ENCODE results near the gene MAGEA9B. TPM values are rescaled to one million over a fixed set of nuclear protein-coding genes. Genes with fewer than 3 reads are reported as not detected.
"Not testable (repeated sequence)": the region's sequence is repeated elsewhere in the genome, so short reads cannot be mapped to it uniquely, and the experiment has no call there.

Gene MAGEA9B
- total RNA-seq (not detected), polyA plus RNA-seq (not detected)
- long read RNA-seq, donor 1, result 0 reads
- long read RNA-seq, donor 2, result 0 reads

- ATAC-seq (ENCODE audit: low FRiP score); H3K27me3 ChIP-seq (ENCODE audit: control insufficient read depth in 1 of 2, insufficient read depth in 2 of 2, low read length in 1 of 2); H3K36me3 ChIP-seq (ENCODE audit: control insufficient read depth in 1 of 2, insufficient read depth in 2 of 2, low read length in 1 of 2); intact Hi-C loops (cut with DNase I); DNase-seq; H3K4me1 ChIP-seq (ENCODE audit: control insufficient read depth in 1 of 2, insufficient read depth in 2 of 2, low read length in 2 of 2); H3K27ac ChIP-seq (ENCODE audit: low read depth in 1 of 2, low read length in 2 of 2); H3K9me3 ChIP-seq (ENCODE audit: control insufficient read depth, low read length); H3K4me3 ChIP-seq (ENCODE audit: low read length in 2 of 2): not testable (repeated sequence)
- WGBS, 2 donors, result no CpG with 5 or more reads among the region's 12 CpGs
Observed at GRCh38 chrX:149587359-149587758, at the start of gene MAGEA9B. Gene MAGEA9B (minus strand): TSS chrX:149587459. CDS start chrX:149583179, 4,280 bp downstream.

GRCh38 chrX:149633511-149633910 is 46.3 kb upstream of the MAGEA9B start:
- Histone ChIP-seq H3K4me3 (ENCODE audit: low read length in 2 of 2) (no peak overlapping the region), H3K9me3 (ENCODE audit: control insufficient read depth, low read length) (no peaks in the 10 kb centered on the region), H3K27ac (ENCODE audit: low read depth in 1 of 2, low read length in 2 of 2) (no peak overlapping the region), H3K36me3 (ENCODE audit: control insufficient read depth in 1 of 2, insufficient read depth in 2 of 2, low read length in 1 of 2) (no peaks in the 10 kb centered on the region), H3K27me3 (ENCODE audit: control insufficient read depth in 1 of 2, insufficient read depth in 2 of 2, low read length in 1 of 2) (no peaks in the 10 kb centered on the region), H3K4me1 (ENCODE audit: control insufficient read depth in 1 of 2, insufficient read depth in 2 of 2, low read length in 2 of 2) (no peaks in the 10 kb centered on the region)
- no peak for ATAC-seq (ENCODE audit: low FRiP score)
- no peak for DNase-seq
- intact Hi-C loops (cut with DNase I), result loop anchor here in 1 of 2 donors (5.0 to 10.0 kb wide), 2 partner anchors 69 to 111 kb away; no protein-coding TSS in a partner anchor

- no peaks in the 10 kb centered on the region for H3K27me3 ChIP-seq (ENCODE audit: control insufficient read depth in 1 of 2, insufficient read depth in 2 of 2, low read length in 1 of 2)
- H3K9me3 ChIP-seq (ENCODE audit: control insufficient read depth, low read length), result no peaks in the 10 kb centered on the region
- intact Hi-C loops (cut with DNase I), result loop anchor here in 1 of 2 donors (5.0 to 10.0 kb wide), 2 partner anchors 67 to 109 kb away; no protein-coding TSS in a partner anchor
- H3K4me1 ChIP-seq (ENCODE audit: control insufficient read depth in 1 of 2, insufficient read depth in 2 of 2, low read length in 2 of 2), result no peaks in the 10 kb centered on the region
- WGBS, 2 donors, result 0 to 31% methylated on average over 71 to 102 of the region's 102 CpGs
- no peak within 1 kb of the TSS for H3K27ac ChIP-seq (ENCODE audit: low read depth in 1 of 2, low read length in 2 of 2)
- H3K4me3 ChIP-seq (ENCODE audit: low read length in 2 of 2), result peak within 1 kb of the TSS; percentile 27 to 82
- no peaks in the 10 kb centered on the region for H3K36me3 ChIP-seq (ENCODE audit: control insufficient read depth in 1 of 2, insufficient read depth in 2 of 2, low read length in 1 of 2)
- ATAC-seq (ENCODE audit: low FRiP score) (peak; percentile 81), DNase-seq (peak; percentile 75 to 91)
Observed at GRCh38 chrX:149631234-149632165, 44.2 kb upstream of the MAGEA9B start, which contains the start of gene TMEM185A. Gene TMEM185A (minus strand): TSS chrX:149631792. CDS start chrX:149631580, 212 bp downstream.

- Histone ChIP-seq H3K4me1 (ENCODE audit: control insufficient read depth in 1 of 2, insufficient read depth in 2 of 2, low read length in 2 of 2) (no peaks in the 10 kb centered on the region), H3K27ac (ENCODE audit: low read depth in 1 of 2, low read length in 2 of 2) (no peak overlapping the region), H3K9me3 (ENCODE audit: control insufficient read depth, low read length) (no peaks in the 10 kb centered on the region), H3K27me3 (ENCODE audit: control insufficient read depth in 1 of 2, insufficient read depth in 2 of 2, low read length in 1 of 2) (no peaks in the 10 kb centered on the region), H3K36me3 (ENCODE audit: control insufficient read depth in 1 of 2, insufficient read depth in 2 of 2, low read length in 1 of 2) (no peaks in the 10 kb centered on the region), H3K4me3 (ENCODE audit: low read length in 2 of 2) (peak overlapping the region; percentile 27 to 82)
- WGBS, 2 donors, result 7 to 27% methylated on average over 16 of the region's 16 CpGs
- intact Hi-C loops (cut with DNase I), result loop anchor here in 1 of 2 donors (5.0 to 10.0 kb wide), 2 partner anchors 66 to 108 kb away; no protein-coding TSS in a partner anchor
- ATAC-seq (ENCODE audit: low FRiP score) (peak; percentile 28), DNase-seq (no peak)
Observed at GRCh38 chrX:149630681-149631233, 43.5 kb upstream of the MAGEA9B start.

DNA sequence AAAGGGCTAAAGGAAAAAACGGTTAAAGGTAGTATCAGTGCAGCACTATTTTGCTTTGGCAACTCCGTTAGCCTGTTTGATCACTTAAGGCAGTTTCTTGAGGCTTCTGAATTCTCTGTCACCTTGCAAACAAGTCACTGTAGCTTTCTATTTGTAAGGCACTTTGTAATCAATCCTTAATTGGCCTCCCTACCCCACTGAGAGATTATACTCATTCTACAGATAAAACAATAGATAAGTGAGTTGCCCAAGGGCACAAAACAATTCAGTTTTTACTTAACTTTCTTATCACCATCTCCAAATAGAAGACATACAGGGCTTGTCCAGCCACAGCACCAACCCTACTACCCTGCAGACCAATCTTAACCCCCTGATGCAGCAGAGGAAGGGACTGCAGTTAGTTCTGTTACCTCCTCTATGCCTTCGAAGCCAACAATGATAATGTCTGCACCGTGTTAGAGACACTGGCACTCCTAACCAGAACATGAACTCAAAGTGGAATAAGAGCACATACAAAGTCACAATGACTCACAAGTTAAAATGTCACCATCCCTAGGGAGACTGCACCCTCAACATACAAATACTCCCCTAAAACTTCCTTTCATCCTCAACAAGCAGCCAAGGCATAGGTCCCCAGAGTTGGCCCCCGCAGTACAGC is 42.6 kb upstream of the MAGEA9B start:
- WGBS, 2 donors, result 71 to 86% methylated on average over 5 of the region's 5 CpGs
- ATAC-seq (ENCODE audit: low FRiP score) (no peak), DNase-seq (no peak)
- no peaks in the 10 kb centered on the region for H3K9me3 ChIP-seq (ENCODE audit: control insufficient read depth, low read length)
- no peaks in the 10 kb centered on the region for H3K4me1 ChIP-seq (ENCODE audit: control insufficient read depth in 1 of 2, insufficient read depth in 2 of 2, low read length in 2 of 2)
- no peak overlapping the region for H3K4me3 ChIP-seq (ENCODE audit: low read length in 2 of 2)
- H3K27me3 ChIP-seq (ENCODE audit: control insufficient read depth in 1 of 2, insufficient read depth in 2 of 2, low read length in 1 of 2), result no peaks in the 10 kb centered on the region
- intact Hi-C loops (cut with DNase I), result loop anchor here (5.0 to 10.0 kb wide), 2 partner anchors 65 to 108 kb away; no protein-coding TSS in a partner anchor
- H3K36me3 ChIP-seq (ENCODE audit: control insufficient read depth in 1 of 2, insufficient read depth in 2 of 2, low read length in 1 of 2), result no peaks in the 10 kb centered on the region
- H3K27ac ChIP-seq (ENCODE audit: low read depth in 1 of 2, low read length in 2 of 2), result no peak overlapping the region

DNA sequence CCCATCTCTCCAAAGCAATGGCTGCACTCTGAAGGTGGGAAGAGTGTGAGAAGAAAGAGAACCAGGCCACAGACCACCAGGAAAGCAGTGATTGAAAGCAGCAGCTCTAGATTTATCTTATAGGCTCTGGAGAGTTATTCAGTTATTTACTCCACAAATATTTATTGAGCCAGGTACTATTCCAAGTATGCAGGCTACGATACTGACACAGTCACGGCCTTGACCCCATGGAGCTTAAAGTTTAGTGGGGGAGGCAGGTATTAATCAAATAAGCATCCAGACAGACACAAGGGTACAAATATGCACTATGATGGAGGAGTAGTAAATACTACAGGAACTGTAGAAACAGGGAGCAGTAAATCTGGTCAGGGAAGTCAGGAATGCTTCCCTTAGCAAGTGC is 41.5 kb upstream of the MAGEA9B start:
- H3K9me3 ChIP-seq (ENCODE audit: control insufficient read depth, low read length), result no peaks in the 10 kb centered on the region
- no peak overlapping the region for H3K4me3 ChIP-seq (ENCODE audit: low read length in 2 of 2)
- H3K36me3 ChIP-seq (ENCODE audit: control insufficient read depth in 1 of 2, insufficient read depth in 2 of 2, low read length in 1 of 2), result no peaks in the 10 kb centered on the region
- WGBS, 2 donors, result 73 to 99% methylated on average over 2 of the region's 2 CpGs
- no peaks in the 10 kb centered on the region for H3K4me1 ChIP-seq (ENCODE audit: control insufficient read depth in 1 of 2, insufficient read depth in 2 of 2, low read length in 2 of 2)
- H3K27ac ChIP-seq (ENCODE audit: low read depth in 1 of 2, low read length in 2 of 2), result no peak overlapping the region
- no peak for DNase-seq
- ATAC-seq (ENCODE audit: low FRiP score), result no peak
- intact Hi-C loops (cut with DNase I), result loop anchor here in 1 of 2 donors (10.0 kb wide), 1 partner anchor 64 kb away; no protein-coding TSS in a partner anchor
- no peaks in the 10 kb centered on the region for H3K27me3 ChIP-seq (ENCODE audit: control insufficient read depth in 1 of 2, insufficient read depth in 2 of 2, low read length in 1 of 2)

- 94% methylated on average over 3 of the region's 3 CpGs for WGBS, 2 donors
- intact Hi-C loops (cut with DNase I), result loop anchor here in 1 of 2 donors (10.0 kb wide), 1 partner anchor 63 kb away; no protein-coding TSS in a partner anchor
- H3K36me3 ChIP-seq (ENCODE audit: control insufficient read depth in 1 of 2, insufficient read depth in 2 of 2, low read length in 1 of 2), result no peaks in the 10 kb centered on the region
Observed at GRCh38 chrX:149628280-149628679, 41.0 kb upstream of the MAGEA9B start.

DNA sequence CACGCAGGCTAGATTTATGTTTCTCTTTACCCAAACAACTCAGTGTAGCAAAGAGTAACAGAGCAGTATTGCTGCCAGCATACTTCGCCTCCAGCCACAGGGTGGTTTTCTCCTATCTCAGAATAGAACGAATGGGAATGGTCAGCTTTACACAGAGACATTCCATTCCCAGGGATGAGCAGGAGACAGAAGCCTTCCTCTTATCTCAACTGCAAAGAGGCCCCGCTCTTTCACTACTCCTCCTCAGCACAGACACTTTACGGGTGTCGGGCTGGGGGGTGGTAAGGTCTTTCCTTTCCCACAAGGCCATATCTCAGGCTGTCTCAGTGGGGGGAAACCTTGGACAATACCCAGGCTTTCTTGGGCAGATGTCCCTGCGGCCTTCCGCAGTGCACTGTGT is 39.6 kb upstream of the MAGEA9B start:
- 68 to 84% methylated on average over 8 of the region's 8 CpGs for WGBS, 2 donors
- H3K27ac ChIP-seq (ENCODE audit: low read depth in 1 of 2, low read length in 2 of 2); ATAC-seq (ENCODE audit: low FRiP score); H3K36me3 ChIP-seq (ENCODE audit: control insufficient read depth in 1 of 2, insufficient read depth in 2 of 2, low read length in 1 of 2); H3K4me1 ChIP-seq (ENCODE audit: control insufficient read depth in 1 of 2, insufficient read depth in 2 of 2, low read length in 2 of 2); H3K9me3 ChIP-seq (ENCODE audit: control insufficient read depth, low read length); H3K4me3 ChIP-seq (ENCODE audit: low read length in 2 of 2); H3K27me3 ChIP-seq (ENCODE audit: control insufficient read depth in 1 of 2, insufficient read depth in 2 of 2, low read length in 1 of 2); DNase-seq: not testable (repeated sequence)
- intact Hi-C loops (cut with DNase I), result loop anchor here in 1 of 2 donors (10.0 kb wide), 1 partner anchor 62 kb away; no protein-coding TSS in a partner anchor

More at GRCh38 chrX:149628280-149628679, 41.0 kb upstream of the MAGEA9B start:
- DNase-seq (no peak), ATAC-seq (ENCODE audit: low FRiP score) (no peak)
- Histone ChIP-seq H3K4me1 (ENCODE audit: control insufficient read depth in 1 of 2, insufficient read depth in 2 of 2, low read length in 2 of 2) (no peaks in the 10 kb centered on the region), H3K9me3 (ENCODE audit: control insufficient read depth, low read length) (no peaks in the 10 kb centered on the region), H3K4me3 (ENCODE audit: low read length in 2 of 2) (no peak overlapping the region), H3K27me3 (ENCODE audit: control insufficient read depth in 1 of 2, insufficient read depth in 2 of 2, low read length in 1 of 2) (no peaks in the 10 kb centered on the region), H3K27ac (ENCODE audit: low read depth in 1 of 2, low read length in 2 of 2) (no peak overlapping the region)
